IPS DF 4.7 (cell line): Measurements from ENCODE around the gene VSIG8.
A peak's percentile ranks its signal among the peaks of the same experiment; 100 is the strongest.
"Not testable (repeated sequence)": the region's sequence is repeated elsewhere in the genome, so short reads cannot be mapped to it uniquely, and the experiment has no call there.

Experiments
- DNase-seq: peaks from one replicate; pipeline ENCODE4 v3.0.0-alpha.2; 2013; ENCODE audit warnings: low spot score; ENCODE audit errors: extremely low read depth

VSIG8 gene, protein sequence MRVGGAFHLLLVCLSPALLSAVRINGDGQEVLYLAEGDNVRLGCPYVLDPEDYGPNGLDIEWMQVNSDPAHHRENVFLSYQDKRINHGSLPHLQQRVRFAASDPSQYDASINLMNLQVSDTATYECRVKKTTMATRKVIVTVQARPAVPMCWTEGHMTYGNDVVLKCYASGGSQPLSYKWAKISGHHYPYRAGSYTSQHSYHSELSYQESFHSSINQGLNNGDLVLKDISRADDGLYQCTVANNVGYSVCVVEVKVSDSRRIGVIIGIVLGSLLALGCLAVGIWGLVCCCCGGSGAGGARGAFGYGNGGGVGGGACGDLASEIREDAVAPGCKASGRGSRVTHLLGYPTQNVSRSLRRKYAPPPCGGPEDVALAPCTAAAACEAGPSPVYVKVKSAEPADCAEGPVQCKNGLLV

DNA sequence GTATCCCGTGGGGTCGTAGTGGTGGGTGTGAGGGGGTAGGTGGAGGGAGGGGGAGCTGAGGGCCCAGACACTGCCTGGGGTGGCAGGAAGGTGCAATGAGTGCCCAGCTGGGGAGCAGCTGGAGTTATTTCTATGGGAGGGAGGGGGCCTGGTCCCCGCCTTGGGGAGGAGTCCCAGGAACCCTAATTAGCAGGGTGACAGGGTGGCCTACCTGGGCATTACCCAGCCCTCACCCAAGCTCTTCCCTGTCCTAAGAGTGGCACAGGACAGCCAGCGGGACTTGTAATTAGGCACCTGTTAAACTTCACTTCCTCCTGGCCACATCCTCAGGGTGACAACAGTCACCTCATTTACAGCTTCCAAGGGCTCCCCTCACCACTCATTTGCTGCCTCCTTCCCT is at the start of gene VSIG8:
Gene VSIG8, minus strand, starts transcription at position 101 of the 400 bp plus-strand sequence. CDS start 136 bp downstream, outside the sequence.
- no peak for DNase-seq

GRCh38 chr1:159911326-159912070 is 49.0 kb upstream of the VSIG8 start:
- no peak for DNase-seq

- DNase-seq: no peak
Observed at GRCh38 chr1:159908031-159908940, 45.8 kb upstream of the VSIG8 start.

GRCh38 chr1:159906960-159907359 is 44.5 kb upstream of the VSIG8 start:
- DNase-seq: no peak

DNA sequence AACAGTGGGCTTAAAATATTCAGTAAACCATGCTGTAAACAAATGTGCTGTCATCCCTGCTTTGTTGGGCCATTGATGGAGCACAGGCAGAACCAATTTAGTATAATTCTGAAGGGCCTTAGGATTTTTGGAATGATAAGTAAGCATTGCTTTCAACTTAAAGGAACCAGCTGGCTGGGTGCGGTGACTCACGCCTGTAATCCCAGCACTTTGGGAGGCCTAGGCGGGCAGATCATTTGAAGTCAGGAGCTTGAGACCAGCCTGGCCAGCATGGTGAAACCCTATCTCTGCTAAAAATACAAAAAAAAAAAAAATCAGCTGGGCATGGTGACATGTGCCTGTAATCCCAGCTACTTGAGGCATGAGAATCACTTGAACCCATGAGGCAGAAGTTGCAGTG is 41.6 kb upstream of the VSIG8 start:
- DNase-seq: not testable (repeated sequence)

DNA sequence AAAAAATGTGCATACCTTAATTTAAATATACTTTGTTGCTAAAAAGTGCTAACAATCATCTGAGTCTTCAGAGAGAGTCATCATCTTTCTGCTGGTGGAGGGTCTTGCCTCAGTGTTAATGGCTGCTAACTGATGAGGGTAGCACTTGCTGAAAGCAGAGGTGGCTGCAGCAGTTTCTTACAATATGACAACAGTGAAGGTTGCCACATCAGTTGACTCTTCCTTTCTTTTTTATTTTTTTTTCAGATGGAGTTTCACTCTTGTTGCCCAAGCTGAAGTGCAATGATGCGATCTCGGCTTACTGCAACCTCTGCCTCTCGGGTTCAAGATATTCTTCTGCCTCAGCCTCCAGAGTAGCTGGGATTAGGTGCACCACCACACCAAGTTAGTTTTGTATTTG is 40.1 kb upstream of the VSIG8 start:
- no peak for DNase-seq

GRCh38 chr1:159900755-159901360 is 38.4 kb upstream of the VSIG8 start:
- DNase-seq: no peak

- peak; percentile 33 for DNase-seq
Observed at GRCh38 chr1:159900086-159900680, 37.7 kb upstream of the VSIG8 start, which contains the start of gene CFAP45. TSS of gene CFAP45 (minus strand) at chr1:159900165. CDS start at chr1:159900098, 67 bp downstream.

DNA sequence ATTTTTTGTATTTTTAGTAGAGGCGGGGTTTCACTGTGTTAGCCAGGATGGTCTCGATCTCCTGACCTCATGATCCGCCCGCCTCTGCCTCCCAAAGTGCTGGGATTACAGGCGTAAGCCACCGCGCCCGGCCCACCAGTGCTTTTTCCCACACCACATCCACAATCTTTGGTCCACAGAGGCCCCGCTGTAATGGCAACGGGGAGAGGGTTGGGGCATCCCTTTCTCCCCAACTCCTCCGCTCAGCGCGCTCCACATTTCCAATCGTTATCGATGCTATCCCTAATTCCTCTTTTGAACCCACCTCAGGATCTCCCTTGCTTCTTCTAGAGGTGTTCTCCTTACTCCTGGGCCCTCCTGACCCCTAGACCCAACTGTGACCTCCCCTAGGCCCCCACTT is 37.2 kb upstream of the VSIG8 start:
- not testable (repeated sequence) for DNase-seq

DNA sequence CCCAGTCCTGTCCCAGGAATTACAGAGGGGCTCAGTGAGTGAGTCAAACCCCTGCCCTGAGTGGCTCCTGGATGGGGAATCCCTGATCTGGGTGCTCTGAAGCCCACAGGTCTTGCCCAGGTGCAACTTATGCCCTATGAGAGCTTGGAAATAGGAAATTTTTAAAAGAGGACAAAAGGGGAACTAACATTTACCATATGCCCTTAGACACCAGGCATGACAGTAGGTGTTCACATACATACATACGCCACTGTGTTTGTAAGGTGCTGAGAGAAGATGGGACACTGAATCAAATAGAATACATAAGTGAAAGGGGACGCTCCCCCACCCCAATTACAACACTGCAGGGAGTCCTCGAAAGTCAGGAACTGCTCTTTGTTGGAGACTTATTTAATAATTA is 36.1 kb upstream of the VSIG8 start:
- no peak for DNase-seq

DNA sequence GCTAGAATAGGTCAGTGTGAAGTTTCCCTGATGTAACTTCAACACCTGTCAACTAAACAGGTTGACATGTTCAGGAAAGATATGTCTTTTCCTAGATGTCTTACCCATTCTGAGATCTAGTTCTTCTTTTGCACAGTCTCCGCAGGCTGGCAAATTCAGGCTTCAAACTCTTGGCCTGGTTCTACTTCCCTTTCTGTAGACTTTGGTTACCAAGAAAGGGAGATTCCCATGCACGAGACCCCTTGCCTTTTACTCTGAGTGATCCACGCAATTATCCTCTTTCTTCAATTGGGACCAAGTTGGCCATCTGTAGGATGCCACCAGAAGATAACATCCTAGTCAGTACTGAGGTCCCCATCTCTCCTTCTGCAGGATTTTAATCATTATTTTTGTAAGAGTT is 35.5 kb upstream of the VSIG8 start:
- no peak for DNase-seq

GRCh38 chr1:159896546-159896930 is 34.1 kb upstream of the VSIG8 start:
- no peak for DNase-seq

DNA sequence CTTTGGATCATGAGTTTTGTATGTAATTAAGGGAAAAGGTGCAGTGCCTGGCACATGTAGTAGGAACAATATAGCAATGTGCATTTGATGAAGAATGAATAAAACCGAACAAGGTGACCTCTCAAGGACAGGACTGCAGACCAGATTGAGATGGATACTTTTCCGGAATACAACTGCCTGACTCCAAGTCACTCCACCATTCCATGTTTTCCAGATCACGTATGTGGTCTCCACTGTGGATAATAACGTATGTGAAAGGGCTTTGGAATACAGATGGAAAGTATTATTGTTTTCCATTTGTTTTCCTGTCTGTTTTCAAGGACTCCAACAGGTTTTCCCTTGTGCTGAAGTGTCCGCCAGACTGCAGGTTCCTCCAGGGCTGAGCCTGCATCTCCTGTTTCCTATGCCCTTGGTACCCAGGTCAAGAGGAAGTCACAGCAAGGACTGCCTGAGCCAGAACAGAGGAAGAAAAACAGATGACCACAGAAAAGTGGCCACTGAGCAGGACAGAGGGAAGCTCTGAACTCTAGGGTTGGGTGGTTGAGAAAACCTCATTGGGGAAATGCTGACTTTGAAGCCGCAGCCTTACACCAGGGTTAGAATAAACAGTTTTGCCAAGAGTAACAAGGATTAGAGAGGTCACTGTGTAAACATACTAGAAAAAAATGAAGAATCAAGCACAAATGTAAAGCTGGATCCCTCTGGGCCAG is 33.5 kb upstream of the VSIG8 start:
- DNase-seq: no peak

DNA sequence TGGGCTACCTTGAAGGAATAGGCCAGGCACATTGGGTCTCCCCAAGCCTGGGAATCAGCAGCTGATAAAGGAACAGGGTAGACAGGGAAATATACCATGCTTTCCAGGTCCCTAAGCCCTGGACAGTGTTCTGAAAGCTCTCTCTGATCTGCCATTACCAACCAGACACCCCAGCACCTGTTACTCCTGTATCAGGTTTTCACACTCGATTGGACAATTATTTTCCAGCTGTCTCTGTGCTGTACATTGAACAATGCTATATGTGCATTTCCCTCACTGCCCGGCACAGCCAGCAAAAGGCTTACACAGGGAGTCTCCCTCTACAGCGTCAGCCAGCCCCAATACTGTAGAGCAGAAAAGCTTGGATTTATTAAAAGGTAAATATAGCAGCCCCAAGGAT is 32.8 kb upstream of the VSIG8 start:
- DNase-seq: no peak

GRCh38 chr1:159892944-159893343 is 30.5 kb upstream of the VSIG8 start:
- DNase-seq: no peak

DNA sequence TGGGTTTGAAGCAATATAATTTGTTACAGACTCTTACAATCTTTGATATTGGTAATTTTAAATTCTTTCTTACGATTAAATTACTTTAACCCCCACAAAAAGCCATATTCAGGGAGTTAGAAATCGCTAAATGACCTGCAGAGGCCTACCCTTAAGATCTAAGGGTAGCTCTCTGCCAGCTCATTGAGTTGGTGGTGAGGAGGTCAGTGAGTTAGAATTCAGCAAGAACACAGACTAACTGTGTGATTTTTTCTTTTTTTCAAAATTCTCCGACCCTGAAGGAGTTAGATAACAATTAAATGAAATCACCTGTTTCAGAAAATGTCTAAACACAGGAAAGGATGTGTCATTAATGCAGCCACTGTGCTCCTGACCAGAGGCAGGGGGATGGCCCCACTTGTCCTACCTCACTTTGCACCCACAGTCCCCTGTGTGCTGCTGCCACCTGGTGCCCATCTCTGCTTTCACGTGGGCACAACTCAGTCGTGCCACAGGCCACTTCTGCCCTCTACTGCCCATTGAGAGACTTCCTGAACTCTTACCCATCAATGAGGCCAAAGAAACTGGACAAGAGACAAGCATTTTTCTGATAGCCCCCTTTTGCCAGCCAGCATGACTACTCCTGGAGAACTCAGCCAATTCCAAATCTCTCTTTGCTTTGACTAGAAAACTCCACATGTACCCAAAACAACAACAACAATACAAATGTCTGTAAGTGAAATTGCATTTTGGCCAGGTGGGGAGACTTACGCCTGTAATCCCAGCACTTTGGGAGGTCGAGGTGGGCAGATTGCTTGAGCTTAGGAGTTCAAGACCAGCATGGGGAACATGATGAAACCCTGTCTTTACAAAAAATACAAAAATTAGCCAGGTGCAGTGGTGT is 29.1 kb upstream of the VSIG8 start:
- peak; percentile 19 for DNase-seq

- no peak for DNase-seq
Observed at GRCh38 chr1:159890390-159890789, 27.9 kb upstream of the VSIG8 start.

DNA sequence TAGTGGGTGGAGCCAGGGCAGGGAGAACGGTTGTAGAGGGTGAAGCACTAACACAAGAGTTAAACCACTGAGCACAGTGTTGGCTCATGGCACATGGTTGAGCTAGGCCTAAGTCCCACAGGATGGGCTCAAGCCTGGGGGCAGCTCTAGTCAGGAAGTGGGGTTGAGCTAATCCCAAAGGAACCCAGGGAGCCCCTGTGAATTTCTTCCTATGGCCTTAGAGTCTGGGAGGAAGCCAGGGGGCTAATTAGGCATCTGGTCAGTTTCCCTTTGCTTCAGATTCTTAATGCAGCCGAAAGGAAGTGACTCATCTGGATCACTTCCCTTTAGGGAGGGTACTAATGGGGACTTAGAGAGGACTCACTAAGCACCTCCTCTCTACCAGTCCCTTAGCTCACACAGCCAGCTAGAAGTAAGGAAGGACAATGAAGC is 27.4 kb upstream of the VSIG8 start:
- no peak for DNase-seq

DNA sequence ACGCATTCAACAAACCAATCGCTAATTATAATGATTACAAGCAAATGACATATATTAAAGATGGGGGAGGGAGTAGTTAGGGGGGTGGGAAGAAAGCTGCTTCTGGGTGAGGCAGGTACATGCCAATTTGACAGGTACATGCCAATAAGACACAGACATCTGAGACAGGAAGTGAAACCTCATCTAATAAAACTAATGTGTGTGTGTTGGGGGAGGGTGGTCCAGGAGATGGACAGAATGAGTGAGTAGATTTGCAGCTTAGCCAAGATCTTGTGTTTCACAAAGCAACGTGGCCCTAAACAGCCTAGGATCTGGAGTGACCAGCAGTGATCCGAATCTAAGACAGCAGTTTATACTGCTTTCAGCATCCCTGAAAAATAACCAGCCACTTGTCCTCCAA is 26.7 kb upstream of the VSIG8 start:
- no peak for DNase-seq
